Prostate gland (tissue), 2 donors: Measurements from ENCODE around the gene C1orf21.

Source experiments
- CTCF ChIP-seq, 4 experiments: fragments of 200-600 bp in 2 of 4; fragments of 450-650 bp in 2 of 4; sonication (generic) in 2 of 4; IDR thresholded peaks; 1 replicate in 3 of 4; 2 replicates in 1 of 4; pipeline ENCODE4 v1.5.1; 2016 to 2019; ENCODE audit warnings: antibody characterized with exemption in 4 of 4, mild to moderate bottlenecking in 2 of 4, moderate library complexity in 2 of 4
- POLR2A ChIP-seq: fragments of 450-650 bp; IDR thresholded peaks from one replicate; pipeline ENCODE4 v1.6.1; 2016; ENCODE audit warnings: antibody characterized with exemption, mild to moderate bottlenecking
- POLR2AphosphoS5 ChIP-seq: sonication (generic); formaldehyde crosslinking; IDR thresholded peaks from one replicate; pipeline ENCODE4 v1.6.1; 2017; ENCODE audit warnings: antibody characterized with exemption

- TF ChIP-seq POLR2AphosphoS5 (no peak), CTCF (IDR thresholded peaks at IDR 0.05) (no peak), POLR2A (no peak)
These were observed 234.4 kb downstream of the C1orf21 start for GRCh38 chr1:184621260-184621659.
